GM19324 (cell line): Measurements from ENCODE around the gene PIBF1.

Experiments
- ATAC-seq: cut with Tn5 transposase; IDR thresholded peaks from one replicate; pipeline ENCODE4 v1.9.1; 2021; ENCODE audit warnings: mild to moderate bottlenecking, moderate library complexity; ENCODE audit not compliant: unreplicated experiment, low FRiP score

PIBF1 gene

GRCh38 chr13:73058432-73058735, 276.5 kb downstream of the PIBF1 start:
- ATAC-seq, result peak; percentile 23

GRCh38 chr13:73058736-73059459, 277.0 kb downstream of the PIBF1 start, which contains the start of gene KLF5:
TSS of gene KLF5 (plus strand) at chr13:73059005. CDS start at chr13:73059328, 323 bp downstream.
- ATAC-seq, result peak; percentile 99

GRCh38 chr13:73059460-73060250, 277.7 kb downstream of the PIBF1 start:
- ATAC-seq, result peak; percentile 46

GRCh38 chr13:73060251-73061160, 278.6 kb downstream of the PIBF1 start:
- ATAC-seq, result no peak

- ATAC-seq, result no peak
Measured at GRCh38 chr13:73061473-73061872, 279.5 kb downstream of the PIBF1 start.

GRCh38 chr13:73061876-73062275, 279.9 kb downstream of the PIBF1 start:
- no peak for ATAC-seq

GRCh38 chr13:73062468-73062867, 280.5 kb downstream of the PIBF1 start:
- no peak for ATAC-seq

GRCh38 chr13:73063166-73063565, 281.2 kb downstream of the PIBF1 start:
- ATAC-seq, result no peak

GRCh38 chr13:73065036-73065435, 283.1 kb downstream of the PIBF1 start:
- no peak for ATAC-seq

- ATAC-seq, result no peak
Measured at GRCh38 chr13:73065665-73066340, 283.9 kb downstream of the PIBF1 start.
